HG02571 (cell line): ENCODE results near the gene EGR1.

ENCODE experiments used
- ATAC-seq: cut with Tn5 transposase; IDR thresholded peaks from one replicate; pipeline ENCODE4 v1.9.1; 2021; ENCODE audit warnings: mild to moderate bottlenecking, moderate library complexity; ENCODE audit not compliant: unreplicated experiment

EGR1 gene

DNA sequence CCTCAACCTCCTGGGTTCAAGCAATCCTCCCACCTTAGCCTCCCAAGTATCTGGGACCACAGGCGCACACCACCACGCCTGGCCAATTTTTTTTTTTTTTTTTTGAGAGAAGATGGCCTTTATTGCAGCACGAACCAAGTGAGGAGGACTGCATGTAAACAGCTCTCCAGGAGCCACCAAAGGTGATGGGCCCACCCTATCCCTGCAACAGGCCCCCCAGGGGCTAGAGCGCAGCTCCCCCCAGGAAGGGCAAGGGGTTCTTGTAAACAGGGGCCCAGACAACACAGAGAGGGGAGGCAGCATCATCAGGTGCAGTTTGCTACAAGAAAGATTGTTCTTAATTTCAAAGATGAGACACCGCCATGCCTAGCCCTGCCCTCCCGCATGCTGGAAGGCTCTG, 12.6 kb upstream of the EGR1 start:
- ATAC-seq, result no peak

DNA sequence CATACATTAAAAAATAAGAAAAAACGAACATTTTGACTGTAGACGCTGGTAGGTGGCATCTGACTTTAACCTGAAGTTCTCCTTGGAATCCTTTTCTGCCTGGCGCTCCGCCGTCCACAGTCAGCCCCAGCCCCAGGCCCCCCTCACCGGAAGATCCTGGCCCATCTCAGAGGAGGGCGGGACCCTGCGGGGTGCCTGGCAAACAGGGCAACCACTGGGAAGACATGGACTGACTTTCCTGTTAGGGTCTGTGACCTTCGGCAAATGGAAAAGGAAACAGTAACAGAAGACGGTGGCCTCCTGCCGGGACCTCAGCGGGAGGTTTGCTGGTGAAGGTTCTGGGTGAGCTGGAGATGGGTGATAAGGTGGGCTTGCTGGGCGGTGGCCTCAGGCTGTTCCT, 11.7 kb upstream of the EGR1 start:
- ATAC-seq, result no peak

DNA sequence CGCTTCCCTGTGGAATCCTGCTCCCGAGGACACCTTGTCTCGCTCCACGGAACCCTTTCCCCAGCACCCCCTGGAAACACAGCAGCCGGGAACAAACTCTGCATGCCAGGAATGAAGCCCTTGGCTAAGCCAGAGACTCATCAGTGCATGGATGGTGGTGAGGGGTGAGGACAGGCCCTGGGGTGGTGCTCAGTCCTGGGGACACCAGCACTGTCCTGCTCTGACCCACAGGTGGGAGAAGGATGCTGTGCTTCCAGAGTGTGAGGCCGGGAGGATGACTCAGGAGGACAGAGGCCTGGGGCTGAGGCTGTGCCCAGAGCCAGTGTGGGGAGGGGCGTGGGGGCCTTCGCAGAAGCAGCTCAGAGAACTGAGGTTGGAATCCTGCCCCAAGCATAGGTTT, 11.2 kb upstream of the EGR1 start:
- no peak for ATAC-seq

DNA sequence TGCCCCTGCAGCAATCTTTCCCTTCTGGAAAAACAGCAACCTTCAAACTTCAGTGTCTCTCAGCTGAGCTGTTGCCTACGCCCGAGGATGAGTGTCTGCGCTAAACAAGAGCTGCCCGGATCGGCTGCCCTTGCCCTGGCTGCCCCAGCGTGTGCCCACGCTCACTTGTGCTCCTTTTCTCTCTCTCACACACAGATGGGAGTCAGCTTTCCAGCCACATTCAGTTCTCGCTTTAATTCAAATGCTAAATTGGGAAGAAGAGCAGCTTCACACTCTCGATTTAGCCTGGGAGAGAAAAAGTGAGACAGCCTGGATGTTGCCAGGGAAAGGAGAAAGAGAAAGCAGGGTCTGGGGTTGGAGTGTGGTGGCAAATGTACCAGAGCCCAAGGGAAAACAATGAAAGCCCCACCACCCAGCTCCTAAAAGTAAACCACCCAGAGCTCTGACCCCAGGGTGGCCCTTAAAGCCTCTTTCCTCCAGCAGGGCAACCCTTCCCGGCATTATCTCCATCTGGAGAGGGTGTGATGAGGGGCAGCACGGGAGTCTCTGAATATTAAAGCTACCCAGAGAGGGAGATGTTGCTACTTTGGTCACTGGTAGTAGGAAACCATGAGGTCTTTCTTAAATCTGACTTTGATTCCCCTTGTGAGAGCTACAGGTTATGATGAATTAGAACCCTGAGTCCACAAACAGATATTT, 9.9 kb upstream of the EGR1 start:
- no peak for ATAC-seq

- ATAC-seq, result no peak
Measured at GRCh38 chr5:138457531-138458275, 7.6 kb upstream of the EGR1 start.

- no peak for ATAC-seq
Measured at GRCh38 chr5:138458384-138458783, 6.9 kb upstream of the EGR1 start.

GRCh38 chr5:138458856-138459255, 6.4 kb upstream of the EGR1 start:
- no peak for ATAC-seq

DNA sequence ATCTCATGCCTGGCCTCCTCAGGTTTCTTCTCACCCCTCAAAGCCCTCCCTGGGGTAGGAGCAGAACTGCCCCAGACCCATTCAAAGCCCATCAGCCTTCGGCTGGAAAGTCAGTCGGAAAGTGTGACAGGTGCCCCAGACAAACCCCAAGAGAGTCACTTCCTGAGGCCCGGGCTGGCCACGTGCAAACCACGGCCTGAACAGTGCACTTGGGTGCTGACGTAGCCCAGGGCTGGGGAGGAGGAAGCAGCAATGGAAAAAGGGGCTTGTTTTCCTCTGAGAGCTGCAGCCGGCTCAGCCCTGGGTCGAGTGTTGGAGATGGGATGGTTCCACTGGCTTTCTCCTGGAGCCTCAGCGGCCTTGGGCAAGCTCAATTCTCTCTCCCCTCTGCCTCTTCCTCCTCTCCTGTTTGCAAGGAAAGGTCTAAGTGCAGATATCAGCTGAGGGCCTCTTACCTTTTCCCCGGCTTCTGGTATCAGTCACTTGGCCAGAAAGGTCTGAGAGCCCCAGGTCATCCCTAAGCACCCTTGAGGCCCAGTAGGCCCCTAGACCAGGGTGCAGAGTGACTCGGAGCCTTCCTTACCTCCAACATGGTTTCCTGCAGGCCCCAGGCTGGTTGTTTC, 5.9 kb upstream of the EGR1 start:
- ATAC-seq, result no peak

DNA sequence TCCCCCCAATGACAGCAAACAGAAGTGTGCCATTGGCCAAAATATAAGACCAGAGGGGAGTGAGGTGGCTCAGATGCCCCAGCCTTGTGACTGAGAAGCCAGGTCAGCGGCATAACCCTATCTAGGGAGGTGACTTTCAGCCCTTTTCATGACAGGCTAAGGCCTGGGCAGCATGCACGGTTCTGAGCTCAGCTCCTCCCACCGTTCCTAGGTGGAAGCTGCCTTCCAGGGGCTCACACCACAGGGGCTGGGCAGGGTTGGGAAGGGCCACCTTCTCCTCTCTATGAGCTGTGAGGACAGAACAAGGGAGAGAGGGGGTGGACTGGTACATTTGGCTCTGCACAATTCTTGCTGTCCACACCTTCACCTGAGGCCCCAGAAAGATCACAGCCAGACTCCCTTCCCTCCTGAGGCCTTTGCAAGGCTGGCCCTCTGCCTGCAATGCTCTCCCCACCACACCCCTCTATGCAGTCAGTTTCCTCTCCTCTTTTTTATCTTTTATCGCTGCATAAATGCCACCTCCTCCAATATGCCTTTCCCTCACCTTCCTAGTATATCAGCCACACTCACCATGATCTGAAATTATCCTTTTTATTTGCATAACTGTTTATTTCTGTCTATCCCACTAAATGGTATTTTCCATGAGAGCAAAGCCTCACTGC, 5.1 kb upstream of the EGR1 start:
- no peak for ATAC-seq

GRCh38 chr5:138461343-138462125, 3.7 kb upstream of the EGR1 start:
- no peak for ATAC-seq

GRCh38 chr5:138463419-138464007, 1.8 kb upstream of the EGR1 start:
- ATAC-seq, result no peak

- peak; percentile 39 for ATAC-seq
Measured at GRCh38 chr5:138464008-138464387, 1.3 kb upstream of the EGR1 start.

- ATAC-seq, result peak; percentile 65
Measured at GRCh38 chr5:138464388-138465260, 655 bp upstream of the EGR1 start.

DNA sequence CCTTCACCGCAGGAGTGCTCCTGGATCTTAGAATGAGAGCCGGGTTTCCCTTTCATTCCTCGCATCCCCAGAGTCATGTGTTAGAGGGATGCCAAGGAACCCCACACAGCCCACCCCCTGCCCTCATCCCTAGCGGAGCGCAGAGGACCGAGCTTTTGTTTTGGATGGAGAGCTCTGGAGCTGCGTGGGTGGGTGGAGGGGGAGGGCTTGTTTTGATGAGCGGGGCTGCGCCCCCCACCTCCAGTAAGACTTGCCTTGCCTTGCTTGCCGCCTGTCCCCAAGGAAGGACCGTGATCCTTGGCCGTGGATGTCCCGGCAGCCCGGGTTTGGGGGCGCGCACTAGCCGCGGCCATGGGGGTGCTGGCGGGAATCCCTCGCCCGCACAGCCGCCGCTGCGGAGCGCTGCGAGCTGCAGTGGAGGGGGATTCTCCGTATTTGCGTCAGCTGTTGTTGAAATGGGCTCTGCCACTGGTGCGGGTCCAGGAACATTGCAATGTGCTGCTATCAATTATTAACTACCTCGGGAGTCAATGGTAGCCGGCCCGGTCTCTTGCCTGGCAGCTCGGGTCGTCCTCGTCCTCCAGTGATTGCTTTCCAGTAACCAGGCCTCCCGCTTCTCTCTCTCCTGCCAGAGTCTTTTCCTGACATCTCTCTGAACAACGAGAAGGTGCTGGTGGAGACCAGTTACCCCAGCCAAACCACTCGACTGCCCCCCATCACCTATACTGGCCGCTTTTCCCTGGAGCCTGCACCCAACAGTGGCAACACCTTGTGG, 1.0 kb downstream of the EGR1 start:
- no peak for ATAC-seq

DNA sequence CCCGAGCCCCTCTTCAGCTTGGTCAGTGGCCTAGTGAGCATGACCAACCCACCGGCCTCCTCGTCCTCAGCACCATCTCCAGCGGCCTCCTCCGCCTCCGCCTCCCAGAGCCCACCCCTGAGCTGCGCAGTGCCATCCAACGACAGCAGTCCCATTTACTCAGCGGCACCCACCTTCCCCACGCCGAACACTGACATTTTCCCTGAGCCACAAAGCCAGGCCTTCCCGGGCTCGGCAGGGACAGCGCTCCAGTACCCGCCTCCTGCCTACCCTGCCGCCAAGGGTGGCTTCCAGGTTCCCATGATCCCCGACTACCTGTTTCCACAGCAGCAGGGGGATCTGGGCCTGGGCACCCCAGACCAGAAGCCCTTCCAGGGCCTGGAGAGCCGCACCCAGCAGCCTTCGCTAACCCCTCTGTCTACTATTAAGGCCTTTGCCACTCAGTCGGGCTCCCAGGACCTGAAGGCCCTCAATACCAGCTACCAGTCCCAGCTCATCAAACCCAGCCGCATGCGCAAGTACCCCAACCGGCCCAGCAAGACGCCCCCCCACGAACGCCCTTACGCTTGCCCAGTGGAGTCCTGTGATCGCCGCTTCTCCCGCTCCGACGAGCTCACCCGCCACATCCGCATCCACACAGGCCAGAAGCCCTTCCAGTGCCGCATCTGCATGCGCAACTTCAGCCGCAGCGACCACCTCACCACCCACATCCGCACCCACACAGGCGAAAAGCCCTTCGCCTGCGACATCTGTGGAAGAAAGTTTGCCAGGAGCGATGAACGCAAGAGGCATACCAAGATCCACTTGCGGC, 1.8 kb downstream of the EGR1 start:
- no peak for ATAC-seq

DNA sequence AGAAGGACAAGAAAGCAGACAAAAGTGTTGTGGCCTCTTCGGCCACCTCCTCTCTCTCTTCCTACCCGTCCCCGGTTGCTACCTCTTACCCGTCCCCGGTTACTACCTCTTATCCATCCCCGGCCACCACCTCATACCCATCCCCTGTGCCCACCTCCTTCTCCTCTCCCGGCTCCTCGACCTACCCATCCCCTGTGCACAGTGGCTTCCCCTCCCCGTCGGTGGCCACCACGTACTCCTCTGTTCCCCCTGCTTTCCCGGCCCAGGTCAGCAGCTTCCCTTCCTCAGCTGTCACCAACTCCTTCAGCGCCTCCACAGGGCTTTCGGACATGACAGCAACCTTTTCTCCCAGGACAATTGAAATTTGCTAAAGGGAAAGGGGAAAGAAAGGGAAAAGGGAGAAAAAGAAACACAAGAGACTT, 2.4 kb downstream of the EGR1 start:
- no peak for ATAC-seq

DNA sequence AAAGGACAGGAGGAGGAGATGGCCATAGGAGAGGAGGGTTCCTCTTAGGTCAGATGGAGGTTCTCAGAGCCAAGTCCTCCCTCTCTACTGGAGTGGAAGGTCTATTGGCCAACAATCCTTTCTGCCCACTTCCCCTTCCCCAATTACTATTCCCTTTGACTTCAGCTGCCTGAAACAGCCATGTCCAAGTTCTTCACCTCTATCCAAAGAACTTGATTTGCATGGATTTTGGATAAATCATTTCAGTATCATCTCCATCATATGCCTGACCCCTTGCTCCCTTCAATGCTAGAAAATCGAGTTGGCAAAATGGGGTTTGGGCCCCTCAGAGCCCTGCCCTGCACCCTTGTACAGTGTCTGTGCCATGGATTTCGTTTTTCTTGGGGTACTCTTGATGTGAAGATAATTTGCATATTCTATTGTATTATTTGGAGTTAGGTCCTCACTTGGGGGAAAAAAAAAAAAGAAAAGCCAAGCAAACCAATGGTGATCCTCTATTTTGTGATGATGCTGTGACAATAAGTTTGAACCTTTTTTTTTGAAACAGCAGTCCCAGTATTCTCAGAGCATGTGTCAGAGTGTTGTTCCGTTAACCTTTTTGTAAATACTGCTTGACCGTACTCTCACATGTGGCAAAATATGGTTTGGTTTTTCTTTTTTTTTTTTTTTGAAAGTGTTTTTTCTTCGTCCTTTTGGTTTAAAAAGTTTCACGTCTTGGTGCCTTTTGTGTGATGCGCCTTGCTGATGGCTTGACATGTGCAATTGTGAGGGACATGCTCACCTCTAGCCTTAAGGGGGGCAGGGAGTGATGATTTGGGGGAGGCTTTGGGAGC, 3.1 kb downstream of the EGR1 start:
- no peak for ATAC-seq
